ENCODE measurements around the gene KRT13. TPM values are rescaled to one million over a fixed set of nuclear protein-coding genes. Genes with fewer than 3 reads are reported as not detected.

Gene KRT13
- total and polyA plus RNA-seq, 2 of the 4 experiments (the other 2 are of a cell fraction) = 0.18 to 0.56 TPM

GRCh38 chr17:41504246-41504977 lies 1.0 kb downstream of the KRT13 start:
- no TSS peak for BruUV-seq (replicated peaks)
- Histone ChIP-seq H2AK9ac (replicated peaks; ENCODE audit: low read depth, low read length, poor library complexity) (no peak overlapping the region), H2BK20ac (ENCODE audit: low read depth, low read length) (no peak overlapping the region), H3K27ac (ENCODE audit: insufficient read depth, low read length) (peak overlapping the region; percentile 22; the same call in 1 of the 2 replicates), H3K9me1 (ENCODE audit: insufficient read depth, low read length) (peaks cover 13% of the 10 kb centered on the region), H3K4me3 (ENCODE audit: insufficient read depth, low read depth, low read length) (no peak overlapping the region), H3K18ac (ENCODE audit: low read depth, low read length) (0 out of 2 replicates have a peak overlapping the region, but pooled peaks have one; percentile 6), H2BK120ac (ENCODE audit: low read depth, low read length) (no peak overlapping the region), H2BK5ac (ENCODE audit: low read depth, low read length, poor library complexity, severe bottlenecking) (peak overlapping the region; percentile 30), H3K4me2 (ENCODE audit: low read depth, low read length) (peak overlapping the region; percentile 51), H3K9me3 (ENCODE audit: control insufficient read depth, insufficient read depth, low read length) (no peaks in the 10 kb centered on the region), H3K36me3 (ENCODE audit: control insufficient read depth, insufficient read depth, low read length) (no peaks in the 10 kb centered on the region), H3K14ac (replicated peaks; ENCODE audit: low read depth, low read length) (no peak overlapping the region), H4K8ac (ENCODE audit: low read depth in 2 of 2, low read length in 2 of 2) (peak overlapping the region in 1 of 2 experiments; percentile 0; a peak in 1 of 4 replicates), H3K27me3 (ENCODE audit: control insufficient read depth, insufficient read depth, low read length) (no peaks in the 10 kb centered on the region; the same call in 1 of the 2 replicates), H4K20me1 (ENCODE audit: insufficient read depth, low read length) (no peaks in the 10 kb centered on the region), H3K79me1 (ENCODE audit: low read depth in 1 of 2, low read length in 2 of 2) (no peaks in the 10 kb centered on the region), H3K4ac (ENCODE audit: low read depth, low read length) (0 out of 2 replicates have a peak overlapping the region, but pooled peaks have one; percentile 34), H2AK5ac (ENCODE audit: low read depth, low read length) (peak overlapping the region; percentile 44), H3K9ac (ENCODE audit: low read depth, low read length) (no peak overlapping the region), H4K5ac (ENCODE audit: low read depth, low read length) (no peak overlapping the region), H3K4me1 (ENCODE audit: control insufficient read depth, insufficient read depth, low read length) (peaks cover 16% of the 10 kb centered on the region), H4K91ac (ENCODE audit: insufficient read depth, low read depth, low read length) (no peak overlapping the region; the same call in 1 of the 2 replicates), H3K56ac (ENCODE audit: extremely low read depth, insufficient read depth, low read length) (no peak overlapping the region), H2BK15ac (ENCODE audit: low read depth, low read length) (no peak overlapping the region), H2AFZ (replicated peaks; ENCODE audit: low read length, poor library complexity) (peak overlapping the region; percentile 25), H3K23ac (ENCODE audit: low read depth, low read length) (no peak overlapping the region)
- no peak for TF ChIP-seq USF2 (IDR thresholded peaks at IDR 0.05; ENCODE audit: low read depth, low read length)
- no peak for TF ChIP-seq POLR2A (IDR thresholded peaks at IDR 0.05; ENCODE audit: low read depth, low read length)
- TF ChIP-seq RCOR1 (IDR thresholded peaks at IDR 0.05; ENCODE audit: insufficient replicate concordance, low read length) = no peak
- no peak for TF ChIP-seq BHLHE40 (IDR thresholded peaks at IDR 0.05; ENCODE audit: low read depth, low read length)
- ATAC-seq (ENCODE audit: low read depth) = peak; percentile 67
- in situ Hi-C loops (cut with MboI; ENCODE audit: low sequenced_read_pairs) = no loop called here
- ChIA-PET CTCF (interaction anchor here (1.0 to 1.5 kb wide), 2 partner anchors 44 to 159 kb away, joined by 3 to 4 read pairs; no protein-coding TSS in a partner anchor), POLR2A (ENCODE audit: unreplicated experiment) (no interaction called here)
- DNase-seq = peak; percentile 69
- intact Hi-C loops (cut with micrococcal nuclease) = loop anchor here (1.0 kb wide), 1 partner anchor 38 kb away; no protein-coding TSS in a partner anchor
- WGBS, 2 experiments (ENCODE audit: extremely low coverage in 2 of 2, insufficient read length in 1 of 2) = no CpG with 5 or more reads among the region's 8 CpGs
- dilution Hi-C loops (cut with HindIII; ENCODE audit: low sequenced_read_pairs, unreplicated experiment) = no loop called here

Data from IMR-90 (cell line).